OCI-LY7 (cell line): Measurements from ENCODE around the gene GLG1. TPM values are rescaled to one million over a fixed set of nuclear protein-coding genes. Genes with fewer than 3 reads are reported as not detected.

Source experiments
- BruUV-seq: library from RNA; stranded (reverse); fragments of 400-500 nt; replicated peaks from 2 replicates; lab custom pipeline; 2021; lab: Mats Ljungman, UMichigan
- CTCF ChIA-PET: fragments of 300-600 bp; sonication (Branson Sonifier 250); formaldehyde crosslinking; loops from one replicate; lab custom pipeline; 2022; ENCODE audit warnings: antibody characterized with exemption; ENCODE audit not compliant: unreplicated experiment; lab: Charles Lee
- POLR2A ChIA-PET: fragments of 300-600 bp; sonication (Branson Sonifier 250); formaldehyde crosslinking; loops from one replicate; lab custom pipeline; 2022; ENCODE audit warnings: antibody characterized with exemption; lab: Charles Lee
- DNase-seq: peaks from one replicate; pipeline ENCODE4 v3.0.0-alpha.2; 2015; ENCODE audit warnings: low spot score
- H2AFZ ChIP-seq: fragments of 200-600 bp; sonication (generic), shearing (Covaris generic); 2 replicates; pipeline ENCODE4 v1.6.1; 2014; ENCODE audit warnings: mild to moderate bottlenecking, antibody characterized with exemption, low read length, moderate library complexity
- H3K27ac ChIP-seq: fragments of 200-600 bp; sonication (generic); 2 replicates; pipeline ENCODE4 v1.5.1; 2014; ENCODE audit warnings: mixed run types, low read depth, mild to moderate bottlenecking, moderate library complexity, low read length, inconsistent platforms; ENCODE audit not compliant: poor library complexity, severe bottlenecking
- H3K36me3 ChIP-seq: fragments of 200-600 bp; sonication (generic); 2 replicates; pipeline ENCODE4 v1.6.1; 2014; ENCODE audit warnings: mild to moderate bottlenecking, antibody characterized with exemption, low read length, moderate library complexity, mixed read lengths; ENCODE audit not compliant: insufficient read depth
- H3K4me1 ChIP-seq: fragments of 200-600 bp; sonication (generic); 2 replicates; pipeline ENCODE4 v1.5.1; 2014; ENCODE audit warnings: mild to moderate bottlenecking, low read length; ENCODE audit not compliant: insufficient read depth, poor library complexity, severe bottlenecking
- H3K4me2 ChIP-seq: fragments of 200-600 bp; sonication (generic); 2 replicates; pipeline ENCODE4 v1.6.1; 2014; ENCODE audit warnings: mild to moderate bottlenecking, low read length
- H3K4me3 ChIP-seq: fragments of 200-600 bp; sonication (generic); 2 replicates; pipeline ENCODE4 v1.5.1; 2014; ENCODE audit warnings: mild to moderate bottlenecking, low read depth, low read length; ENCODE audit not compliant: poor library complexity, severe bottlenecking
- H3K79me2 ChIP-seq: fragments of 200-600 bp; sonication (generic); 2 replicates; pipeline ENCODE4 v1.6.1; 2016; ENCODE audit warnings: low read depth, mild to moderate bottlenecking, low read length, moderate library complexity, mixed read lengths; ENCODE audit not compliant: insufficient read depth
- H3K9me2 ChIP-seq: fragments of 200-600 bp; sonication (generic); 2 replicates; pipeline ENCODE4 v1.6.1; 2016; ENCODE audit warnings: mild to moderate bottlenecking, low read length, mixed read lengths; ENCODE audit not compliant: insufficient read depth
- H3K9me3 ChIP-seq: fragments of 200-600 bp; sonication (generic); 2 replicates; pipeline ENCODE4 v1.6.1; 2014; ENCODE audit warnings: mild to moderate bottlenecking, mixed run types, low read length, mixed read lengths
- H4K20me1 ChIP-seq: fragments of 200-600 bp; sonication (generic); 2 replicates; pipeline ENCODE4 v1.6.1; 2014; ENCODE audit warnings: mild to moderate bottlenecking, antibody characterized with exemption, low read length, moderate library complexity, mixed read lengths; ENCODE audit not compliant: insufficient read depth
- EZH2phosphoT487 ChIP-seq: fragments of 200-600 bp; sonication (generic); IDR thresholded peaks from 2 replicates; pipeline ENCODE4 v1.6.1; 2018; ENCODE audit warnings: low read depth, borderline replicate concordance, mild to moderate bottlenecking, mixed run types, antibody characterized with exemption, low read length, moderate library complexity, mixed read lengths
- intact Hi-C: fragments of 100-400 bp; cut with micrococcal nuclease; formaldehyde crosslinking; loops from one replicate; pipeline ENCODE4 v1.10.0; 2022; ENCODE audit not compliant: unreplicated experiment
- total RNA-seq, 2 experiments: library from RNA; depleted of rRNA in 1 of 2; stranded (reverse); fragments of >200 nt in 1 of 2; shearing (Covaris generic) in 1 of 2; gene quantifications; 2 replicates each; pipeline ENCODE4 v1.2.3, GENCODE V29; 2014 to 2022
- TF ChIP-seq, protein P1 (sequence below): fragments of 200-600 bp; sonication (generic); conservative IDR thresholded peaks from 2 replicates; pipeline ENCODE4 v1.5.1; 2014; ENCODE audit warnings: mild to moderate bottlenecking, antibody characterized with exemption, low read length, moderate library complexity, mixed read lengths

GLG1 gene
- total RNA-seq, 2 experiments from 2014 or later: 40.4 to 69.8 TPM

DNA sequence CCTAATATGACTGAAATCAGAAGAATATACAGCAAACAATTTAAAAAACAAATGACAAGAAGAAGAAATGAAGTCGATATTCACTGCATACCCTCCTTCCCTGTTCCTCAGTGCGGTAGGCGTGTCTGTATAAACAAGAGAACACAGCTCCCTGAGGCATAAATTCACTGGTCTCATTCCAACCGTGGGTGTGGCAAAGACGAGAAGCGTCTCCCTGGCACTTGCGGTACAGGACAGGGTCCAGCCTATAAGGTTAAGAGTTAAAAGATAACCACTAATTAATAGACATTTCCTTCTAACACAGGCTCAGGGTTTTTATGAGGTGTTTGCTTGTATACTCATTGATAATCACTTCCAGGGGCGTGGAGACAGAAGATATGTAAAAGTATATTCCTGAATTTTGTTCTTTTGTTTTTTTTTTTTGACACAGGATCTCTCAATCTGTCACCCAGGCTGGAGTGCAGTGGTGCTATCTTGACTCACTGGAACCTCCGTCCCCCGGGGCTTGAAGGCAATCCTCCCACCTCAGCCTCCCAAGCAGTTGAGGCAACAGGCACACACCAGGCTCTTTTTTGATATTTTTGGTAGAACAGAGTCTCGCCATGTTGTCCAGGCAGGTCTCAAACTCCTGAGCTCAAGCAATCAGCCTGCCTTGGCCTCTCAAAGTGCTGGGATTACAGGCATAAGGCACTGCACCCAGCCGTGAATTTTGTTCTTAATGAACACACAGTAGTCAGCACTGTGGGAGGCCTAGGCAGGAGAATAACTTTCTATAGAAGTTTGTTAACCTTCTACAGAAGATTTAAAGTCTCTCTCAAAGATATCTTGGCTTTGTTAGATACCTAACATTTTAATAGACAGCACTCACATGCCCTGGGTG, 126.5 kb downstream of the GLG1 start:
- DNase-seq: no peak
- no peaks in the 10 kb centered on the region for H3K4me1 ChIP-seq
- H3K79me2 ChIP-seq: no peaks in the 10 kb centered on the region
- ChIA-PET CTCF (no interaction called here), POLR2A (interaction anchor here (0.7 kb wide), 2 partner anchors 14 to 321 kb away, joined by 3 read pairs; no protein-coding TSS in a partner anchor)
- no peaks in the 10 kb centered on the region for H4K20me1 ChIP-seq
- H3K9me3 ChIP-seq: no peaks in the 10 kb centered on the region
- no TSS peak for BruUV-seq
- intact Hi-C loops: no loop called here
- H3K4me2 ChIP-seq: no peak overlapping the region
- H3K36me3 ChIP-seq: peaks cover 68% of the 10 kb centered on the region
- H3K4me3 ChIP-seq: no peak overlapping the region
- H2AFZ ChIP-seq: no peak overlapping the region
- H3K9me2 ChIP-seq: no peaks in the 10 kb centered on the region
- TF ChIP-seq EZH2phosphoT487: no peak
- TF ChIP-seq, protein P1, sequence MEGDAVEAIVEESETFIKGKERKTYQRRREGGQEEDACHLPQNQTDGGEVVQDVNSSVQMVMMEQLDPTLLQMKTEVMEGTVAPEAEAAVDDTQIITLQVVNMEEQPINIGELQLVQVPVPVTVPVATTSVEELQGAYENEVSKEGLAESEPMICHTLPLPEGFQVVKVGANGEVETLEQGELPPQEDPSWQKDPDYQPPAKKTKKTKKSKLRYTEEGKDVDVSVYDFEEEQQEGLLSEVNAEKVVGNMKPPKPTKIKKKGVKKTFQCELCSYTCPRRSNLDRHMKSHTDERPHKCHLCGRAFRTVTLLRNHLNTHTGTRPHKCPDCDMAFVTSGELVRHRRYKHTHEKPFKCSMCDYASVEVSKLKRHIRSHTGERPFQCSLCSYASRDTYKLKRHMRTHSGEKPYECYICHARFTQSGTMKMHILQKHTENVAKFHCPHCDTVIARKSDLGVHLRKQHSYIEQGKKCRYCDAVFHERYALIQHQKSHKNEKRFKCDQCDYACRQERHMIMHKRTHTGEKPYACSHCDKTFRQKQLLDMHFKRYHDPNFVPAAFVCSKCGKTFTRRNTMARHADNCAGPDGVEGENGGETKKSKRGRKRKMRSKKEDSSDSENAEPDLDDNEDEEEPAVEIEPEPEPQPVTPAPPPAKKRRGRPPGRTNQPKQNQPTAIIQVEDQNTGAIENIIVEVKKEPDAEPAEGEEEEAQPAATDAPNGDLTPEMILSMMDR: no peak
- H3K27ac ChIP-seq: no peak overlapping the region

DNA sequence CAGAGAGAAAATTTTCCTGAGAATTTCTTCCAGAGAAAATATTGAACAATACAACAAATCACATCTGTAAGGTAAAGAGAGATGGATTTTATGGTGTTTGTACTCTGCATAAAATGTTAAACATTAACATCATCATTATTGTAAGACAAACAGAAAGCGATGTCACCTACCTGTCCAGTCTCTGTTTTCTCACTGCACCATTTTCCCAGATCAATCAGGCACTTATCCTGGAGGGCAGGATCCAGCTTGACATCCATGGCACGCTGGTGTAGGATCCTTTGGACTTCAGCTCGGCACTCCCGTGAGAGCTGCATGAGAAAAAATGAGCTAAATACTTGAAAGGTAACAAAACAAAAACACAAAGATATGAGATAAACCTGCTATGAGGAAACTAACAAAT, 129.7 kb downstream of the GLG1 start:
- no peak for TF ChIP-seq EZH2phosphoT487
- TF ChIP-seq, protein P1: no peak
- no TSS peak for BruUV-seq
- Histone ChIP-seq H3K4me1 (no peaks in the 10 kb centered on the region), H3K9me2 (no peaks in the 10 kb centered on the region), H3K9me3 (no peaks in the 10 kb centered on the region), H3K4me2 (no peak overlapping the region), H3K4me3 (no peak overlapping the region), H3K79me2 (no peaks in the 10 kb centered on the region), H4K20me1 (no peaks in the 10 kb centered on the region), H3K27ac (no peak overlapping the region), H2AFZ (no peak overlapping the region), H3K36me3 (peaks cover 65% of the 10 kb centered on the region)
- intact Hi-C loops: no loop called here
- ChIA-PET CTCF (no interaction called here), POLR2A (interaction anchor here (1.3 kb wide), 1 partner anchor 17 kb away, joined by 3 read pairs; no protein-coding TSS in a partner anchor)
- no peak for DNase-seq

- BruUV-seq: no TSS peak
- Histone ChIP-seq H3K9me2 (no peaks in the 10 kb centered on the region), H3K27ac (no peak overlapping the region), H3K4me3 (no peak overlapping the region), H3K9me3 (no peaks in the 10 kb centered on the region), H3K36me3 (peaks cover 76% of the 10 kb centered on the region), H4K20me1 (no peaks in the 10 kb centered on the region), H3K79me2 (no peaks in the 10 kb centered on the region), H3K4me2 (no peak overlapping the region), H2AFZ (no peak overlapping the region), H3K4me1 (no peaks in the 10 kb centered on the region)
- ChIA-PET POLR2A (interaction anchor here (0.6 kb wide), 1 partner anchor 147 kb away, joined by 3 read pairs; no protein-coding TSS in a partner anchor), CTCF (no interaction called here)
- TF ChIP-seq, protein P1: no peak
- TF ChIP-seq EZH2phosphoT487: no peak
- intact Hi-C loops: no loop called here
- no peak for DNase-seq
Measured at GRCh38 chr16:74474416-74474815, 132.5 kb downstream of the GLG1 start.
